ENCODE measurements around the gene MGAT3.
"Not testable (repeated sequence)": the region's sequence is repeated elsewhere in the genome, so short reads cannot be mapped to it uniquely, and the experiment has no call there.

Gene MGAT3

GRCh38 chr22:39518144-39518786, 61.5 kb downstream of the MGAT3 start:
- no peak for TF ChIP-seq CTCF (IDR thresholded peaks at IDR 0.05; ENCODE audit: low read depth, low read length)
- H3K27me3 ChIP-seq, result no peaks in the 10 kb centered on the region
- H3K36me3 ChIP-seq, result peaks cover 77% of the 10 kb centered on the region
- peaks cover 7% of the 10 kb centered on the region for H3K4me1 ChIP-seq
- H3K4me3 ChIP-seq (ENCODE audit: low read depth, low read length), result peak overlapping the region; percentile 98; the same call in 1 of the 2 replicates
- H3K9me3 ChIP-seq, result no peaks in the 10 kb centered on the region
- DNase-seq, result no peak

- Histone ChIP-seq H3K4me1 (peaks cover 7% of the 10 kb centered on the region), H3K9me3 (no peaks in the 10 kb centered on the region), H3K4me3 (ENCODE audit: low read depth, low read length) (peak overlapping the region; percentile 98), H3K27me3 (no peaks in the 10 kb centered on the region), H3K36me3 (peaks cover 77% of the 10 kb centered on the region)
- TF ChIP-seq CTCF (IDR thresholded peaks at IDR 0.05; ENCODE audit: low read depth, low read length), result no peak
- no peak for DNase-seq
Observed at GRCh38 chr22:39518996-39519680, 62.3 kb downstream of the MGAT3 start.

- peaks cover 7% of the 10 kb centered on the region for H3K4me1 ChIP-seq
- H3K4me3 ChIP-seq (ENCODE audit: low read depth, low read length), result peak overlapping the region; percentile 98
- no peaks in the 10 kb centered on the region for H3K9me3 ChIP-seq
- H3K36me3 ChIP-seq, result peaks cover 77% of the 10 kb centered on the region
- H3K27me3 ChIP-seq, result no peaks in the 10 kb centered on the region
- TF ChIP-seq CTCF (IDR thresholded peaks at IDR 0.05; ENCODE audit: low read depth, low read length), result peak; percentile 23
- peak; percentile 98 for DNase-seq
Observed at GRCh38 chr22:39519681-39520225, 62.9 kb downstream of the MGAT3 start.

- no peak for TF ChIP-seq CTCF (IDR thresholded peaks at IDR 0.05; ENCODE audit: low read depth, low read length)
- Histone ChIP-seq H3K9me3 (no peaks in the 10 kb centered on the region), H3K4me3 (ENCODE audit: low read depth, low read length) (peak within 1 kb of the TSS; percentile 98), H3K27me3 (no peaks in the 10 kb centered on the region), H3K36me3 (peaks cover 77% of the 10 kb centered on the region), H3K4me1 (peaks cover 7% of the 10 kb centered on the region)
- DNase-seq, result peak; percentile 89
Observed at GRCh38 chr22:39520226-39521105, 63.7 kb downstream of the MGAT3 start, which contains the start of gene ATF4. TSS of gene ATF4 (plus strand) at chr22:39520562. CDS start at chr22:39521446, 884 bp downstream.

- not testable (repeated sequence) for DNase-seq, H3K4me1 ChIP-seq
- H3K36me3 ChIP-seq, result peaks cover 69% of the 10 kb centered on the region
Observed at GRCh38 chr22:39521106-39521885, 64.5 kb downstream of the MGAT3 start.

GRCh38 chr22:39522091-39522490, 65.3 kb downstream of the MGAT3 start:
- H3K4me3 ChIP-seq (ENCODE audit: low read depth, low read length), result peak overlapping the region; percentile 98
- H3K4me1 ChIP-seq, result not testable (repeated sequence)

More at GRCh38 chr22:39521106-39521885, 64.5 kb downstream of the MGAT3 start:
- peak overlapping the region; percentile 98 for H3K4me3 ChIP-seq (ENCODE audit: low read depth, low read length)
- not testable (repeated sequence) for H3K27me3 ChIP-seq, H3K9me3 ChIP-seq

More at GRCh38 chr22:39522091-39522490, 65.3 kb downstream of the MGAT3 start:
- H3K36me3 ChIP-seq, result peaks cover 64% of the 10 kb centered on the region
- H3K9me3 ChIP-seq, H3K27me3 ChIP-seq, DNase-seq: not testable (repeated sequence)
